GM21528 (cell line): ENCODE results near the gene CIART.
A peak's percentile ranks its signal among the peaks of the same experiment; 100 is the strongest.

Experiments
- ATAC-seq: cut with Tn5 transposase; IDR thresholded peaks from one replicate; pipeline ENCODE4 v1.9.1; 2021; ENCODE audit warnings: mild to moderate bottlenecking, moderate library complexity; ENCODE audit not compliant: unreplicated experiment, low FRiP score

The CIART gene

GRCh38 chr1:150259758-150260669, 22.3 kb upstream of the CIART start:
- no peak for ATAC-seq

DNA sequence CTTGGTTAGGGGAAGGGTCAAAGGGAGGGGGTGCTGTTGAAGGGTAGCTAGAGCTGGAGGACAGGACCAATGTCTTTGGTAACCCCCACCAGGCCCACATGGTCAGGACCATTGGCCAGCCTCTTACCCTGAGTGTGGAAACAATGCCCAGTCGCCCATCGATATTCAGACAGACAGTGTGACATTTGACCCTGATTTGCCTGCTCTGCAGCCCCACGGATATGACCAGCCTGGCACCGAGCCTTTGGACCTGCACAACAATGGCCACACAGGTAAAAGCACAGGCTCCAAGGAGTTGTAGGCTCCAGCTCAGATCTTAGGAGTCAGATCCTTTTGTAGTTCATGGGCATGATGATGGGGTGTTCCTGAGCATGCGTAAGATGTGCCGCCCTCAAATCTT, 21.0 kb upstream of the CIART start:
- no peak for ATAC-seq

- no peak for ATAC-seq
Observed at GRCh38 chr1:150262388-150263320, 19.7 kb upstream of the CIART start.

- no peak for ATAC-seq
Observed at GRCh38 chr1:150263549-150263948, 18.8 kb upstream of the CIART start.

DNA sequence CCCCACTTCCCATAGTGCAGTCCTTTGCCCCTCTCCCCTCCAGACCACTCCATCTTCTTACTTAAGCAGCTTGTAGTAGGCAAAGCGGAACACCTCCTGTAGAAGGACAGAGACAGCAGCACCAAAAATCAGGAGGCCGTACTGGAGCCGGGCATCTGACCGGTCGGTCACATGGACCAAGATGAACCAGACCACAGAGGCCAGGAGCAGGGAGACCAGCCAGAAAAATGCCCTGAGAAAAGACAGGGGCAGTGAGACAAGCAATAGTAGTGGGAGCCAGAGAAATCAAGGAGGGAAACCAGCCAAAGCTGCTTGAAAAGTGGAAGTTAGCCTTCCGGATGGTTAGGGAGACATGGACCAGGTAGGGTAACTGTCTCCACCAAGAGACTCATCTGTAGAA, 14.5 kb upstream of the CIART start:
- no peak for ATAC-seq

GRCh38 chr1:150268340-150268704, 14.0 kb upstream of the CIART start:
- peak; percentile 23 for ATAC-seq

- peak; percentile 85 for ATAC-seq
Observed at GRCh38 chr1:150268705-150269403, 13.5 kb upstream of the CIART start, which contains the start of gene APH1A. APH1A (minus strand) TSS chr1:150269016; CDS start chr1:150268810, 206 bp downstream.

GRCh38 chr1:150269451-150269850, 12.9 kb upstream of the CIART start:
- no peak for ATAC-seq

DNA sequence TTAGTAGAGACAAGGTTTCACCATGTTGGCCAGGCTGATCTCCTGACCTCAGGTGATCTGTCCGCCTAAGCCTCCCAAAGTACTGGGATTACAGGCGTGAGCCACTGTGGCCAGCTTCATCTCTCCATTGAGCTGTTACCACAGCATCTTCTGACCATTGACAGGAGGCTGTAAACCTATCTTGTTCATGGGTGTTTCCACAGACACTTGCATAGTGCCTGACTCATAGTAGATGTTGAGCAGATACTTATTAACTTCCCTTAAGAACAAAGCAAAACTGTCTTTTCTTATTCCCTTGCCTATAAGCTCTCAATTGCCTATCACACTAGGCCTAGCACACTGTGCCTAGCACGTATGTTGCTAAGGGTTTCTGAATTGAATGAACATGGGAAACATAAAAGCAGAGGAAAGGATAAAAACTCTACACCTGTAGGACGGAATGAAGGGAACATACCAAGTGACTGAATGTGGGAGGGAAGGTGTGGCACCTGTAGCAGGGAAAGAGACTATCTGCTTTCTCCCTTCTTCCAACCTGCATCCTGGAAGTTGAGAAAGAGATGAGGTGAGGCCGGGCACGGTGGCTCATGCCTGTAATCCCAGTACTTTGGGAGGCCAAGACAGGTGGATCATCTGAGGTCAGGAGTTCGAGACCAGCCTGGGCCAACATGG, 10.9 kb upstream of the CIART start:
- ATAC-seq: no peak

DNA sequence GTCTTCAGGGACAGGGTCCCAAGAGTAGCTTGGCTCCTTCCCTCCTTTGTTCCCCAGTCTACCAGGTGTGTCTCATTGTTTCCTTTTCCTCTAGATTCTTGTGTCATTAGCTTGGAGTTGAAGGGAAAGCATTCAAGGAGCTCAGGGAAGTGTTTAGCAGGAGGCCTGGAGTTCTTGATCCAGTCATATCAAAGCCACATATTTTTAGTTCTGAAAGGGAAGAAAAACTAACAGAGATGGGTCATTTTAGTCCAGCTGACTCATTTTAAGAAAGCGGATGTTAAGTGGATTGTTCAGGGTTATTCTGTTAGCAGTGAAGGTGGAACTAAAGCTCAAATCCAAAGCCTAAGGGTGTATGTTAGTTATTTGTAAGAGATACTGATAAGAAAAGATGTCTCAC, 9.0 kb upstream of the CIART start:
- ATAC-seq: no peak

GRCh38 chr1:150280138-150280707, 2.1 kb upstream of the CIART start:
- no peak for ATAC-seq

GRCh38 chr1:150281221-150281757, 1.1 kb upstream of the CIART start:
- no peak for ATAC-seq

DNA sequence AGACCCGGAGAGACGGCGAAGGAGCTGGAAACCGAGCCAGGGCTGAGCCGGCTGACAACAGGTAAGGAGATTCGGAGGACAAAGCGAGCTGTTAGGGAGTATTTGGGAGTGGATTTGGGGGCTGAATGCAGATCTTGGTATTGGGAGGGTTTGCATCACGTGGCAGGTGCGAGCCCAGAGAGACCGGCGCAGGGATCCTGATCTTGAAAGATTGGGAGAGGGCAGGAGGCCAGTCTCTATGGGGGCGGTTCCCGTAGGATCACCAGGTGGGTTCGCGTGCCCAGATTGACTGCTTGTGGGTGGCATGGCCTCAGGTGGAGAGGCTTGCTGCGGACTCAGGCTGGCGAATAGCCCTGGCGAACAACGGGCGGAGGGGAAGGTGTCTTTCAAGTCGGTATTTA, 204 bp downstream of the CIART start:
- ATAC-seq: no peak

DNA sequence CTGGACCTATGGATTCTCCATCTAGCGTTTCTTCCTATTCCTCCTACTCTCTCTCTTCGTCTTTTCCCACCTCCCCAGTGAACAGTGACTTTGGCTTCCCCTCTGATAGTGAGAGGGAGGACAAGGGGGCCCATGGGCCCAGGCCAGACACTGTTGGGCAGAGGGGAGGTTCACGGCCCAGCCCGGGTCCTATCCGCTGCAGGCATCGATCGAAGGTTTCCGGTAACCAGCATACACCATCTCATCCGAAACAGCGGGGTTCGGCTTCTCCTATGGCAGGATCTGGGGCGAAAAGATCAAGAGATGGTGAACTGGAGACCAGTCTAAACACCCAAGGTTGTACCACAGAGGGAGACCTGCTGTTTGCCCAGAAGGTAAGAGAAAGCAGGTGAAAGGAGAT, 906 bp downstream of the CIART start:
- ATAC-seq: no peak

GRCh38 chr1:150288382-150288781, 6.0 kb downstream of the CIART start:
- ATAC-seq: no peak

DNA sequence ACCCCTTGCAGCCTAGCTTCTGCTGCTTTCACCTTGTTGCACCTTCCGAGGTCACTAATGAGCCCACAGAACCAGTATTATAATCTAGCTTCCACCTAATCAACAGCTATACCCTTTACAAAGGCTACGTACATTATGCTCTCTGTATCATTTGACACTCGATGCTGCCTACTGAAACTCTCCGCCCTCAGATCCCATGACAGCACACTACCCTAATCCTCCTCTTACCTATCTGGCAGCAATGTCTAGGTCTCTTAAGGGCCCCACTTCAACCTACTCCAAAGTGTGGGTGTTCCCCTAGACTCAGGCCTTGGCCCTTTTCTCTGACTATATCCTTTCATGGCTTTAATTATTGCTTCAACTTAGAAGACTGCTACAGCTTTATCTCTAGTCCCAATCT, 6.5 kb downstream of the CIART start:
- ATAC-seq: no peak

DNA sequence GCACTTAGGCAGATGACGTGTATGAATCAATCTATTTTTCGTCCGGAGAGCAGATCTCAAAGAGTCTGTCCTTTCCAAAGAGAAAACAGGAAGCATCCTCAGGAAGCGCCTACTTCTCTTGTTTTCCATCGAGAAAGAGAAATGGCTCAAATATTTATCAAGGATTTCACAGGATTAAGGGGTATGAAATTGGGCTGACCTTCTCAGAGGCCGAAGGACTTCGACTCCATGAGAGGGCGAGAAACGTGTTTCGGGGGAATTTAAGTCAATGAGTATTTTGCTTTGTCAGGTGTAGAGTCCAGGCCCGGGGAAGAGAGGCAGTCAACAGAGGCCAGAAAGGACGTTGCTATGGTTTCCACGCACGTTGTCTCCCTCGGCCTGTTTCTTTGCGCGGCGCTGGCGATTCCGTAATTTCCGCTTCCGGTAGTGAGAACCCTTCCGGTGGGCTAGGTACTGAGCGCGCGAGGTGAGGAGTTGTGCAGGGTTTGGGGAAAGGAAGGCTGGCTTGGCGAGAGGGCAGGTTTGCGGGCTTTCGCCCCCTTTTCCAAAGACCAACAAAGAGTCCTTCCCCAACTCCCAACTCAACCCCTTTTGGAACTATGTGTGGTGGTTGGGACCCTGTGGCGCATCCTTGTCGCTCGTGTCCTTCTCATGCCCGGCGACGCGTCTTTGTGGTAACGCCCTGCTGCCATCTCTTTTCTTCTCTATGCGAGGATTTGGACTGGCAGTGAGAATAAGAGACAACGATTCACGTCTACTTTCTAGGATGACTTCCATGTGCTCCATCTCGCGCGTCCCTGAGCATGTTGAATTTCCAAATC, 11.3 kb downstream of the CIART start, which contains the start of gene MRPS21:
Gene MRPS21, plus strand, starts transcription at position 429 of the 821 bp plus-strand sequence. CDS start 506 bp downstream, outside the sequence.
- peak; percentile 96 for ATAC-seq

DNA sequence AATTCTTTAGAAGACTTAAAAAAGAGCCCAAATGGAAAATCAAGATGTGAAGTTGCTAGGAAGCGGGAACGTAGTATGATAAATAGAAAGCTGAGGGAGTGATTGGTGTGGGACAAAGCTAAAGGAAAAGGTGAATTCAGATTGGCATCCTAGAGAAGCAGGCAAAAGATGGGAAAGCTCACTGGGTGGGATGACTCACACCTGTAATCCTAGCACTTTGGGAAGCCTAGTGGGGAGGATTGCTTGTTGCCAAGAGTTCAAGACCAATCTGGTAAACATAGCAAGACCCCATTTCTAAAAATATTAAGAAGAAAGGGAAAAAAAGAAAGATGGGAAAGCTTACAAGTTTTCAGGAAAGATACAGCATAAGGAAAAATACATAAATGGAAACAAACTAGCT, 13.1 kb downstream of the CIART start:
- no peak for ATAC-seq

DNA sequence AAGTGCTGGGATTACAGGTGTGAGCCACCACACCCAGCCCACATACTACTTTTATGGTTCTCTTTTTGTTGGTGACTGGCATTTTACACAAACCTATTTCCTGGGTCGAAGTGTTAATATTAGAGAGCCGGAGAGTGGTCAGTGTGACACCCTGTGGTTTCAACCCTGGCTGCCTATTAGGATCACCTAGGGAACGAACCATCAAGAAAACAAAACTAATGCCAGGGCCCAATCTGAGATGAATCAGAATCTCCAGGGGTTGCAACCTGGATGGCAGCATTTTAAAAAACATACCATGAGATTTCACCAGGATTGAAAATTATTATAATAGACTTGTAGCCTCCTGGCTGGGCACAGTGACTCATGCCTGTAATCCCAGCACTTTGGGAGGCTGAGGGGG, 17.4 kb downstream of the CIART start:
- ATAC-seq: no peak
